GM18519 (cell line): ENCODE measurements around the gene MACROD1.

Source experiments
- ATAC-seq: cut with Tn5 transposase; IDR thresholded peaks from one replicate; pipeline ENCODE4 v1.9.1; 2021; ENCODE audit warnings: mild to moderate bottlenecking, moderate library complexity; ENCODE audit not compliant: unreplicated experiment, low FRiP score

The MACROD1 gene

DNA sequence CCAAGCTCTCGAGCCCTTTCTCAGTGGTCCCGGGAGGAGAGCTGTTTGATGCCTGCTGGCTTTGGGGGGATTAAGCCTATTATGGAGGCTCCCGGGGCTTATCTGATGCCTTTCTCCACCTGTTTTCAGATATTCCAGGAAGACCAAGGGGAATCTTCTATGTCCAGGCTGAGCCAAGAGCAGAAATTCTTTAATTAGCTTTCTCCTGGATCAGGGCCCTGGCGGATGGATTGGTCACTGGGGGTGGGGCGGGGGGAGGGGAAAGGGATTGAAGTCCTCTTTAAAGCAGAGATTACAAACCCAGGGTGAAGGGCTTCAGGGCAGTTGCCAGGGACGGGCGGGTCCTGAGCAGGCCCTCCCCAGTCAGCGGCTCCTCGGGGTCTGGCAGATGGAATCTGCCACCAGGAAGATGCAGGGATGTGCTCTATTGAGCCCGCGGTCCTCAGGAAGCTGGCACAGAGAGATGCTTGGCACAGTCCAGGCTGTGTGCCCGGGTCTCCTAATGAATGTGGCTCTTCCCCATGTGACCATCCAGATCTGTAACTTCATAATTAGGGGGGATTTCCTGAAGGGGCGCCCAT, 33.6 kb downstream of the MACROD1 start:
- no peak for ATAC-seq

DNA sequence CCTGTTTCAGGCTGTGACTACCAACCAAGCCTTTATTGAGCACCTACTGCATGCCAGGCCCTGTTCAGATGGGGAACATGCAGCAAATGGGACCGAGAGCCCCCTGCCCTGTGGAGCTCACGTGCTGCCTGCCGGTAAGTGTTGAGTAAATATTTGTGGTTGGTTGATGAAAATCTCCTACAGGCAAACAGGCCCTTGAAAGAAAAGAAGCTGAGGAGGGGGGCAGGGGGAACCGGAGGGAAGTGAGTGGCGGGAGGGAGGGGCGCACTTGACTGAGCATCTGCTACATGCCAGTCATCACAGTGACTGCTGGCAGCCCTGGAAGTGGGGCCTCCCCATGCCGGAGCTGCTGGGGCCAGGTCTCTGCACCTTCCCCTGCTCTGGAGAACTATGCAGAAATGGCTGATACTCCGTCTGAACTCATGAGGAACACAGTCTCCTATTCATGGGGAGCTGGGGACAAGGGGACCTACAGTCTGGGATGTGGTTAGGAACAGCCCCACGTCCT, 34.2 kb downstream of the MACROD1 start:
- no peak for ATAC-seq

GRCh38 chr11:64130618-64131017, 35.3 kb downstream of the MACROD1 start:
- no peak for ATAC-seq

GRCh38 chr11:64129403-64129802, 36.5 kb downstream of the MACROD1 start:
- ATAC-seq, result no peak

DNA sequence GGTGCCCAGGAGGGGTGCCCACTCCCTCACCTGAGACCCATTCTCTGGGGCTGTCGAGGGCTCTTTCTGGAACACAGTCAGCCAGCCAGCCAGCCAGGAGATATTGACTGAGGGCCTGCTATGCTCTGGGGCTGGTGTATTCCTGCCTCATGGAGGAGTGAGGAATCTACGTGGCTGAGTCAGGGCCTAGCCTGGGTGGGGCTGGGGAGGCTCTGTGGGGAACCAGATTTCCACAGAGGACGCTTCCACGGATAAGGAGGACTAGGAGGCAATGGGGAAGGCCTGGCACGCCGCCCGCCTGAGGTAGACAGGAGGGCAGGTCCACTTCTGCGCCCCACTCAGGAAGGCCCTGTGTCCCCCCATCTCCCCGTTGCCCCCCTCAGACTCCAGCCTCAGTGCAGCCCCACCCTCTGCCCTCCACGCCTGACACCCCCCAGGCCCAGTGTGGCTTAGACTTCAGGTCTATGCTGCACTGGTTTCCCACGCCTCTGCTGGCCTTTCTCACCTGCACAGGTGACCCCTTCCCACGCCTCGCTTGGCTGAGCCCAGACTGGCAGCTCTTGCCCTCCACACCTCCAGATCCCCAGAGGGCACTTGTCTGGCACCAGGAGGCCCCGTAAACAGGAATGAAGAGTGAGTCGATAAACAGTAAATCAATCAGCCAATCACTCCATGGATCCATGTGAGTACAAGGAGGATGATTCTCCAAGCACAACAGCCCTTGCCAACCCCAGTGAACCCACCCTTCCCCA, 37.5 kb downstream of the MACROD1 start:
- ATAC-seq, result no peak

- no peak for ATAC-seq
Observed at GRCh38 chr11:64127267-64128072, 38.4 kb downstream of the MACROD1 start.

- ATAC-seq, result no peak
Observed at GRCh38 chr11:64126796-64127195, 39.1 kb downstream of the MACROD1 start.

DNA sequence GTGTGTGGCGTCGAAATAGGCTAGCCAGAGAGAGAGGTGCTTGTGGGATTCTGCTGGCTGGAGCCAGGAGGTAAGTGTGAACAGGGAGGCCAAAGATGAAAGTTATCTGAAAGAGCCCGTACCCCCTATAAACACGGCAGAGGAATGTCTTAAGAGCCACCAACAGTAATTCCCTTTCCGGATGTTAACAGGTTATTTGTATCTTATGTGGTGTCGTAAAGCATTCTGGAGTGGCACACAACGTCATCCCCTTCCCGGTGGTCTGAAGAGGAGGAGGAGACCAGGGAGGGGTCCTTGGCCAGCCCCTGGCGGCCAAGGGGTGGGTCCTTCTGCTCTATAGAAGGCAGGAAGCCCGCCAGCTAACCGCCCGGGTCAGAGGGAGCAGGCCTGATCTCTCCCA, 39.5 kb downstream of the MACROD1 start:
- ATAC-seq, result no peak

DNA sequence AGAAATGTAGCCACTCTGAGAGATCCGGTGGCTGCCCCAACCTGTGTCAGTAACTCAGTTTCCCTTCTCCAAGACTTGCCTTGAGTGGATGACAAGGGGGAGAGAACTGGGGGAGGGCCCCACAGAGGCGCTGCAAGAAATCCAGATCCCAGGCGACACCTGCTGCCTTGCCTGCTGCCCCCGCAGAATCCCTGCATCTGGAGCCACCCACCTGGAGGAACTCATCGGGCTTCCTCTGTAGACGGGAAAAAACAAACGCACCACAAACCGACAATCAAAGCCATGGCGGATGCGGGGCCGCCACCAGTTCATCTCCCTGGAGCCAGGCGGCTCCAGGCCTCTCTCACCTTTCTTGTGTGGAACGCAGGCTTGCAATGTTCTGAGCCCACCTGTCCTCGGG, 40.2 kb downstream of the MACROD1 start:
- ATAC-seq, result no peak

GRCh38 chr11:64124147-64124546, 41.8 kb downstream of the MACROD1 start:
- ATAC-seq, result no peak

DNA sequence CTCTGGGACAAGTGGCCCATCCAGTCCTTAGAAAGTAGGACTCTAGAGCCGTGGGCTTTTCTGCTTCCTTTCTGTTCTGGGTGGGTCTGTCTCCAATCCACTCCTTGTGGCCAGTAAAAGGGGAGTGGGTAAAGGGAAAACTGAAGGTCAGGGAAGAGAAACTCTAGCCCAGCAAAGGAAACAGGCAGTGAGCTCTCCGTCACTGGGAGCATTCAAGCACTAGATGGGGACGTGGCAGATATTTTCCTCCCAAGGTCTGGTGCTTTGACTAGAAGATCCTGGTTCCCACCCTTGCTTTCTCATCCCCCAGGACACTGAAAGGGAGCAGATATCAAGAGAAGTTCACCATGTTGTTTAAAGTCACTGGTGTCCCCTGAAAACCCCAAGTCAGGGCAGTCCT, 42.2 kb downstream of the MACROD1 start:
- ATAC-seq, result no peak

DNA sequence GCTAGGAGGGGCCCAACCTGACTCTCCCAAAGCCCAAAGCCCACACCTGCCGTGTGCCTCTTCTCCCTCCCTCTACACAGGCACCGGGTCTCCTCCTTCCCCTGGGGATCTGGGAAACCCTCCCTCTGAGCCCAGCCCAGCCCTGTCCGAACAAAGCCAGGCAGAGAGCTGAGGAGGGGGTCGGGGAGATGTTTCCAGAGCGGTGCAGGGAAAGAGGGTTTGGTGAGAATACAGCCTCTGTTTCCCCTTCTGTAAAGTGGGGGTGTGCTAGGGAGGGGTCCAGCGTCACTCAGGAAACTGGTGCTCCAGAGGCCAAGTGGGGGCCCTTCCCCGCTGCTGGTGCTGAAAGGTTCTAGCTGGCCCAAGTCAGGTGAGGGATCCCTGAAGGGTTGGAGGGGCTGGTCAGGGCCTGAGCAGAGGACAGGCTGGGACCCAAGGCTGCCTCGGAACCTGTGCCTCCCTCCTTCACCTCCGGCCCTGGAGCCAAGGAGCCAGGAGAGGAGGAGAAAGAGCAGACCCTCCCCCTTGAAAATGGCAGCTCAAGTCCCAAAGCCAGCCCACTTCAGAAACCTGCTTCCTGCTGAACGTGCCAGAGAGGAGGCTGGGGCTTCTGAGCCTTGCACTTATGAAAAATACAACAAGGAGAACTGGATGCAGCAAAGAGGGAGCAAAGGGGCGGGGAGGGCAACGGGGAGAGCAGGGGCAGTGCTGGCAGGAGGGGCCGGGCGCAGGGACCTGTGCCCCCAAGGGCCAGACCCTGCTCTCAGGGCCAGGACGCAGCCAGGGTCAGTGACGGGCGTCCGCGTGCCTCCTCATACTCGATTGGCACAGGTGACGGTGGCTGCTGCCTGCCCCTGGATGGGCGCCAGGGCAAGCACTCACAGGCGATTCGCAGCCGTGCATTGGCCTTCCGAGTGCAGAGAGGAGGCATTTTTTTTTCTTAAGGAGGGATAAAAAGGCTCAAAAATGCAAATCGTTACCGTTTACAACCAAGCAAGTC, 43.2 kb downstream of the MACROD1 start:
- no peak for ATAC-seq

DNA sequence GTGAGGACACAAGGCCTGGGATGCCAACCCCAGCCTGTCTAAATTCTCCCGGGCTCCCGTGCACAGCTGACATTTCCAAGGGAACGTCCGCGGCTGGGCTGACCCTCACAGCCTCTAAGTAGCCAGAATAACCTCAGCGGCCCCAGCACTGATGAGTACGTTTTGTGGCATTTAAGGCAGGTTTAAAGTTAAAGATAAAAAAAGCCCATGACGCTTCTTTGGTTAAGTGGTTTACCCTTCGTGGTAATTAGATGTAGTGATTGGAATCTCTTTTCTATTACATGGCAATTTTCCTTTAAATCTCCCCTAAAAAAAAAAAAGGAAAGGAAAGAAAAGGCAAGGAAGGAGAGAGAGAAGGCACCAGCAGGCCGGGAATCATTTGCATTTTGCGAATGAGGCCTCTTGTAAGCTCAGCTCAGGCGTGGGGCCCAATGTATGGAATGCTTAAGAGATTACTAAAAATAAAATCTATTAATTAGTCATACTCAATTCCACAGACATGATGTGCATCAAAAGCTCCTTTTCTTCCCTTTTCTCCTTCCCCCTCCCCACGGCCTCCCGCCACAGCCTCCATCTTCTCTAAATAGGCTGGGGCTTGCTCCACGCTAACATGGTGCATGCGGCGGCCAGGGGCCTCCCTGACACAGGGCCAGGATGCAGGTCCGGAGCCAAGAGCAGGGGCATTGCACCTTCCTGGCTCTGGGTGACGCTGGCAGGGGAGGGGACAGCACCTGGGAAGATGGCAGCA, 44.1 kb downstream of the MACROD1 start:
- no peak for ATAC-seq

DNA sequence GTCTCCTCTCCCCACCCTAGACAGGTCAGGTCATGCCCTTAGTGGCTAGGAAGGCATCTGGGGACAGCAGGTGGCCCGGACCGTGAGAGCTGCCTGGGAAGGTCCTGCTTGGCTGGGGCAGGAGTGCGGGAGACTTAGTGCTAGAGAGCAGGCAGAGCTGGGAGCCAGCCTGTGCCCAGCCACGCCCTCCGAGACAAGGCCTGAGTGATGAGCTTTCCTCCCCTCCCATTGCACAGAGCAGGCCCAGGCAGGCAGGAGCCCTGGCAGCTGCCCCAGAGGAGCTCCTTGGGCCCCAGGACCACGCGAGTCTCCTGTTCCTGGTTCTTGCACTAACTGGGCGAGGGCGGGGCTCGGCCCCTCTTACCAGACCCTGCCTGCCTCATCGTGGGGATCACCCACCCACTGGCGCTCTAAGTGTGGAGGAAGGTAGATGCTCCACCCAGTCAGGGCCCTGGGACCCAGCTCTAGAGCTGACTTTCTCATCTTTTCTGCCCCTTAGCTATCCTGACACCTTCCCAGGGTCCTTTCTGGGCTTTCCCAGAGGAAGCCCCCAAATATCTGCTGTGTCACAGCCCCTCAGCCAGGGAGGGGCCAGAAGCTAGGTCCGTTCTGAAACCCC, 44.9 kb downstream of the MACROD1 start:
- ATAC-seq, result no peak

DNA sequence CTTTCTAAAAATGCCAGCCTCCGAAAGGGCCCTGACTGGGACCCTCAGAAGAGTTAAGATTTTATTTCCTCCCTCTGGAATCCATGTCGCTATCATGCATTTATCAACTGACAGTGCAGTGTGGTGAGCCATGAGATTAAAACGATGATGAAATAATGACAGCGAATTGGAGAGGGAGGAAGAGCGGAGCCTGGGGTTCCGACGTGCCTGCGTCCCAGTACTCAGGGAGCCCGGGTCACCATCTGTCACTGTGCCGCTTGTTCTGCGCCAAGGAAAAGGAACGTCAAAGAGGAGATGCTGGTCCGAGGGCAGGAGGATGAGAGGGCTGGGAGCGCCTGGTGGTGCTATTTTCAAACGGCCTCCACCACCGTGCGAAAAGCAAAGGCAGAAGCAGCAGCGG, 46.2 kb downstream of the MACROD1 start:
- ATAC-seq, result no peak

DNA sequence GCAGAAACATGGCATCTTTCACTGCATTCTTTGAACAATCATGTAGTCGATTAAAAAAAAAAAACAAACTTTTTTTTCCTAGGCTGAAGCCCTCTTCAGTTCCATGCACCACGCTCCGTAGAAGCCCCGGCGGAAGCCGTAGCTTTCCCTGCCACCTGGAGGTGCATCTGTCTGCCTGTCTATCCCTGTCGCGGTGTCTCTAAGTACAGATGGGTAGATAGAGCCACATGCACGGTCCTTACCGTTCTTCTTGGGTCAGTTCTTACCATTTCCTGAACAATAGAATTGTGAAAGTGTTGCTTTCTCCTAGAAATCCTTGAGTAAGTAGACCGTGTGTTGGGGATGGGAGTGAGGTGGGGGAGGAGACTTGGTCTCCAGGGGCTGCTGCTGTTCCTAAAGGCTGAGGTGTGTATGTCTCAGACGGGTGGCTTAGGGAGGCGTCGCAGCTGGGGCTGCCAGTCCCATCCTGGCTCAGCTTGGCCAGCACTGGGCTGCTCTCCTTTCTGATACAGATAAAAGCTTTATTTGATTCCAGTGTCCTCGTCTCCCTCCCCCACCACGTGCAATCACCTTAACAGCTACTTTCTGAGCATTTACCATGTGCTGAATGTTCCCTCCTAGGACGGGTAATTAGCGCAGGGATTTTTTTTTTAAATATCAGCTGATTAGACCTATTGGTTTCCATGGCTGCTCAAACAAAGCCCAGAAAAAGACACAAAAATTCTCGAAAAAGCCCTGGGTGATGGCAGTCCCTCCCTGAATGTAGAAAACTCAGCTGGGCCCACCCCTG, 46.8 kb downstream of the MACROD1 start:
- ATAC-seq, result no peak

GRCh38 chr11:64117763-64118459, 48.0 kb downstream of the MACROD1 start:
- no peak for ATAC-seq
